Fibroblast of the aortic adventitia (primary cell): ENCODE results near the gene C12orf57. TPM values are rescaled to one million over a fixed set of nuclear protein-coding genes. Genes with fewer than 3 reads are reported as not detected.

Experiments used
- DNase-seq: peaks from one replicate; pipeline ENCODE4 v3.0.0-alpha.2; 2010; ENCODE audit warnings: low read depth
- H3K4me3 ChIP-seq: 2 replicates; pipeline ENCODE4 v1.5.1; 2011; ENCODE audit warnings: low read depth, mild to moderate bottlenecking, control low read depth, low read length, moderate library complexity
- total RNA-seq: library from RNA; depleted of rRNA; stranded (reverse); fragments of >200 nt; gene quantifications from 2 replicates; pipeline ENCODE4 v1.2.3, GENCODE V29; 2012; ENCODE audit warnings: low replicate concordance
- TF ChIP-seq, protein P1 (sequence below): IDR thresholded peaks from 2 replicates; pipeline ENCODE4 v1.5.1; 2011; ENCODE audit warnings: mild to moderate bottlenecking, low read length, control low read depth, inconsistent platforms; ENCODE audit not compliant: insufficient read depth

C12orf57 gene
- total RNA-seq, 1 donor, result 156 TPM

GRCh38 chr12:6955108-6956020, 11.5 kb downstream of the C12orf57 start:
- TF ChIP-seq, protein P1, sequence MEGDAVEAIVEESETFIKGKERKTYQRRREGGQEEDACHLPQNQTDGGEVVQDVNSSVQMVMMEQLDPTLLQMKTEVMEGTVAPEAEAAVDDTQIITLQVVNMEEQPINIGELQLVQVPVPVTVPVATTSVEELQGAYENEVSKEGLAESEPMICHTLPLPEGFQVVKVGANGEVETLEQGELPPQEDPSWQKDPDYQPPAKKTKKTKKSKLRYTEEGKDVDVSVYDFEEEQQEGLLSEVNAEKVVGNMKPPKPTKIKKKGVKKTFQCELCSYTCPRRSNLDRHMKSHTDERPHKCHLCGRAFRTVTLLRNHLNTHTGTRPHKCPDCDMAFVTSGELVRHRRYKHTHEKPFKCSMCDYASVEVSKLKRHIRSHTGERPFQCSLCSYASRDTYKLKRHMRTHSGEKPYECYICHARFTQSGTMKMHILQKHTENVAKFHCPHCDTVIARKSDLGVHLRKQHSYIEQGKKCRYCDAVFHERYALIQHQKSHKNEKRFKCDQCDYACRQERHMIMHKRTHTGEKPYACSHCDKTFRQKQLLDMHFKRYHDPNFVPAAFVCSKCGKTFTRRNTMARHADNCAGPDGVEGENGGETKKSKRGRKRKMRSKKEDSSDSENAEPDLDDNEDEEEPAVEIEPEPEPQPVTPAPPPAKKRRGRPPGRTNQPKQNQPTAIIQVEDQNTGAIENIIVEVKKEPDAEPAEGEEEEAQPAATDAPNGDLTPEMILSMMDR, result no peak
- DNase-seq, result no peak
- no peak overlapping the region for H3K4me3 ChIP-seq

GRCh38 chr12:6956021-6956727, 12.4 kb downstream of the C12orf57 start:
- TF ChIP-seq, protein P1, result no peak
- no peak overlapping the region for H3K4me3 ChIP-seq
- DNase-seq, result no peak

DNA sequence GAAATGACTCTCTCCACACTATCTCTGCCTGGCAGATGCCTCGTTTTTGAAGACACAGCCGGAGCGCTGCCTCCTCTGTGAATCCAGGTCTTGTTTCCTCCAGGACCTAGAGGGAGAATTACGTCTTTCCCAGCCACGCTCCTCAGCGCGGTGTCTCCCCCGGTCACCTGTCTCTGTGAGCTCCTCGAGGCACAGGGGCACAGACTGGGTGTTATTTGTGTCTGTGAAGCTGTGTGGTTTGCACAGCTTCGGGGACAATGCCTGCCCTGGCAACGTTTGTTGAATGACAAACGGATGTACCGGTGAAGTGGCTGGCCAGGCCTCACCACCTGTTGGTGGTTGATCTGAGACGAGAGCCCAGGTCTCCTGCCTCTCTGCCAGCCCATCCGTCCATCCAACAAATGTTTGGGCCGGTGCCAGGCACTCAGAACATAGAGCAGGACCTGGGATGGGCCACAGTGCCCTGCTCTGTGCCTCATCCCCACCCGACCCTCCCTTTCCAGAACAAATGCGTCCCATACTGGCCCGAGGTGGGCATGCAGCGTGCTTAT, 13.4 kb downstream of the C12orf57 start:
- TF ChIP-seq, protein P1, result no peak
- H3K4me3 ChIP-seq, result no peak overlapping the region
- no peak for DNase-seq

DNA sequence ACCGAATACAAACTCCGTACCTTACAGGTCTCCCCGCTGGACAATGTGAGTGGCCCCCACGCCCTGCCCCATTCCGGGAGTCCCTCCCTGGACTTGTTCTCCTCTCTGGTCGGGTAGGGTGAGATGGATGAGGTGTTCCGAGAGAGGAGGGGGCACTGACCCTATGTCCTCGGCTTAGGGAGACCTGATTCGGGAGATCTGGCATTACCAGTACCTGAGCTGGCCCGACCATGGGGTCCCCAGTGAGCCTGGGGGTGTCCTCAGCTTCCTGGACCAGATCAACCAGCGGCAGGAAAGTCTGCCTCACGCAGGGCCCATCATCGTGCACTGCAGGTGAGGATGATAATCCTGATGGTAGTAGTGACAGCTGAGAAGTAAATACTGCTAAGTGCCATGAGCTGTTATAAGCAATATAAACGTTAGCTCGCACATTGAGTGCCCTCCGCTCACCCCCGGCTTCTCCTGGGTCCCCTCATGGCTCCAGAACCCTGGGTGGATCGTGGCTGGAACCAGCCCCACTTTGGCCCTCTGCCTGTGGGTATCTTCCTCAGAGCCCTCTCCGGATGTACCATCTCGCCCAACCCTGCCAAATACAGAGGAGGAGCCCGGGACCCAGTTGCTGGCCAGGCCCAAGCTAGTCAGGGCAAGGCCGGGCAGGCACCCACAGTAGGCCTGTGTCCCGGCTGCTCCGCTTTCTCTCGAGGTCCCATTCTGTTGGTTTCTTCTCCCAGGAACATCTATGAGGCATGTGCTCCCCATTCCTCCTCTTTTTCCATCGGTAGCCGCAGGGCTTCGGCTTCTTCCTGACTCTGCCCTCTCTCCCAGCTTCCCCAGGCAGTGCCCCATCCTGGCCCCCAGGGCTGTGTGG, 14.2 kb downstream of the C12orf57 start:
- H3K4me3 ChIP-seq, result no peak overlapping the region
- TF ChIP-seq, protein P1, result no peak
- no peak for DNase-seq

- TF ChIP-seq, protein P1, result no peak
- DNase-seq, result no peak
- H3K4me3 ChIP-seq, result no peak overlapping the region
Observed at GRCh38 chr12:6958609-6959057, 14.8 kb downstream of the C12orf57 start.
